Measurements from ENCODE around the gene PTPRN.
A peak's percentile ranks its signal among the peaks of the same experiment; 100 is the strongest.

Gene PTPRN

GRCh38 chr2:219299372-219299760 is 9.8 kb downstream of the PTPRN start:
- CTCF ChIA-PET = interaction anchor here (0.7 to 22.1 kb wide), 33 partner anchors 7 to 273 kb away, joined by 3 to 691 read pairs (median 5); partner anchors contain the start of genes ANKZF1, ATG9A, CNPPD1 and DNAJB2
- POLR2A ChIA-PET = no interaction called here
- no peak for TF ChIP-seq CTCF (IDR thresholded peaks at IDR 0.05; ENCODE audit: insufficient read depth, low read length, missing control alignments)
- no peak overlapping the region for H3K4me3 ChIP-seq (ENCODE audit: low read depth, low read length)
- no peak for DNase-seq (ENCODE audit: low read depth, low spot score)

DNA sequence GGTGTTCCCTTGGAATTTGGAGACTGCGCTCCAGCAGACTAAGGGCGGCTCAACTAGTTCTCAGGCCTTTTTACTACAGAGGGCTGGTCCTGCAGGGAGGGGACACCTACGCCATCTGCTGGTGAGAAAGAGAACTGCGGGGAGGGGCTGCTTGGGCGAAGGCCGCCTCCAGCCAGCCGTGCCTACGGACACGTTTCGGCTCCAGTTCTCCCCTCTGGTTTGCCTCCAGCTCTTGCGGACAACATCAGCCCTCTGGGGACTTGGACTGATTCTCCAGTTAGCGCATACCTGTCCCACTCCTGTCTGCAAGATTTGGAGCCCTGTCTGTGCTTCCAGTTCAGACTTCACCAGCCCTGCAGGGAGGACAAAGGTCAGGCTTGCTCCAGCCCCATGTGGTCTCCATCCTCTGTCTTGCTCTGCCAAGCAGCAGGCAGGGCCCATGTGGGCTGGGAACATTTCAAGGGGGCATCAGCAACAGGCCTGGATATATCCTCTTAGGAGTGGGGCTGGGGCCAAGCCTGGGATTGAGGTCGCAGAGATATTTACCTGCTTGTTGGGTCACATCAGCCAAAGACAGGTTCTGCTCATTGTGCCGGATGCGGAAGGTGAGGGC is 10.3 kb downstream of the PTPRN start:
- POLR2A ChIA-PET = no interaction called here

GRCh38 chr2:219297766-219298456 is 11.3 kb downstream of the PTPRN start:
- no peak overlapping the region for H3K4me3 ChIP-seq (ENCODE audit: low read depth, low read length)
- peak; percentile 17 for TF ChIP-seq CTCF (IDR thresholded peaks at IDR 0.05; ENCODE audit: insufficient read depth, low read length, missing control alignments)
- CTCF ChIA-PET = interaction anchor here (0.8 to 22.1 kb wide), 18 partner anchors 6 to 267 kb away, joined by 3 to 691 read pairs (median 6); partner anchors contain the start of genes ANKZF1, ATG9A, CNPPD1 and DNAJB2
- POLR2A ChIA-PET = no interaction called here
- DNase-seq (ENCODE audit: low read depth, low spot score) = no peak

More for the DNA sequence above, 10.3 kb downstream of the PTPRN start:
- TF ChIP-seq CTCF (IDR thresholded peaks at IDR 0.05; ENCODE audit: insufficient read depth, low read length, missing control alignments) = peak; percentile 98
- no peak for DNase-seq (ENCODE audit: low read depth, low spot score)
- H3K4me3 ChIP-seq (ENCODE audit: low read depth, low read length) = peak overlapping the region; percentile 15; the same call in 1 of the 2 replicates
- CTCF ChIA-PET = interaction anchor here (0.7 to 22.1 kb wide), 34 partner anchors 7 to 272 kb away, joined by 3 to 691 read pairs (median 6); partner anchors contain the start of genes ANKZF1, ATG9A, CNPPD1 and DNAJB2

DNA sequence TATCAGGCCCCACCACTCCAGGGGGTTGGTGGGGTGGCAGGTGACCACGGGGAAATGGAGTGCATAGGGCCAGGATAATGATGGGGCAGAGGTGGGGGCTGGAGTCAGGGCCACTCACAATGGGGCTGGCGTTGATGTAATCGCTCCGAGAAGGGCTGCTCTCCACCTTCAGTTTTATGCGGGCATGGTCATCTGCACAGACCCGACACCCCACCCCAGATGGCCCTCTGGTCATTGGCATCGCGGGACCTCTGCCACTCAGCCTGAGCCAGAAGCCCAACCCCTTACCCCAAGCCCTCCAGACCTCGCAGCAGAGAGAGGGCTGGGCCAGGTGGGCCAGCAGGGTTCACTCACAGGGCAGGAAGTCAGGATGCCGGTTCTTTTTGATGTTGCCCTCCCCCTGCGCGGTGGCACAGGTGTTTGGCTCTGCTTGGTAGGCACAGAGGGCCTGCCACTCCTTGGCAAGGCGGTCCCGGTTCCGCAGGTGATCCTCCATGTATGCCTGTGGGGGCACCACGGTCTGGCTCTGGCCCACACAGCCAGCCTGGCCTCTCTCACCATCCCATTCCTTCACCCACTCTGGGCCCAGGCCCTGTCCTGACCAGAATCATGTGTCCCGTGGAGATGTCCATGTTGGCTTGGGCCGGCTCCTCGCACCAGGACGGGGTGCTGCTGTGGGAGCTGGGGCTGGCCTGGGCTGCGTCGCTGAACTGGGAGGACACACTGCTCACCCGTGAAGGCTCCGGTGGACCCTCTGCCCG is 12.4 kb downstream of the PTPRN start:
- no peak for TF ChIP-seq CTCF (IDR thresholded peaks at IDR 0.05; ENCODE audit: insufficient read depth, low read length, missing control alignments)
- ChIA-PET POLR2A (no interaction called here), CTCF (interaction anchor here (1.4 to 22.1 kb wide), 13 partner anchors 8 to 141 kb away, joined by 3 to 691 read pairs (median 46); partner anchors contain the start of genes ANKZF1, ATG9A, CNPPD1 and DNAJB2)
- H3K4me3 ChIP-seq (ENCODE audit: low read depth, low read length) = no peak overlapping the region
- no peak for DNase-seq (ENCODE audit: low read depth, low spot score)

DNA sequence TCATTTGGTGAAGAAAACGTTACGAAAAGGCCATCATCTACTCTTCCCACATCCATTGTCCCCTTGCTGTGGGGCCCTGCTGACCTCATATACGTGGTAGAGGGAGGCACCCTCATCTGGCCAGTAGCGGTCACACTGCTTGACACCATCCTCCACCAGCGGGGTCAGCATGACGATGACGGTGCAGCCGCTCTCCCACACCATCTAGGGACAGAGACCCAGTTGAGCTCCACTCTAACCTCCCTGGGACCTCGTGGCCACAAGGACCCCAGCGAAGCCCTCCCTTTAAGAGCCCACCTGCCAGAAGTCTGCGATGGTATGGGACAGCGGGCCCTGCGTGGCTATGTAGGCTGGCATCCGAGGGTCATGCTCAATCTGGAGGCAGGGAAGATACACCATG is 13.1 kb downstream of the PTPRN start:
- no peak for TF ChIP-seq CTCF (IDR thresholded peaks at IDR 0.05; ENCODE audit: insufficient read depth, low read length, missing control alignments)
- CTCF ChIA-PET = interaction anchor here (0.7 to 22.1 kb wide), 29 partner anchors 9 to 247 kb away, joined by 3 to 691 read pairs (median 14); partner anchors contain the start of genes ABCB6, ANKZF1, ATG9A and CHPF
- H3K4me3 ChIP-seq (ENCODE audit: low read depth, low read length) = no peak overlapping the region
- POLR2A ChIA-PET = no interaction called here
- no peak for DNase-seq (ENCODE audit: low read depth, low spot score)

Data from AG04449 (cell line).